K562 (cell line): ENCODE results near the gene ZBTB8A.

ENCODE experiments used
- EZH2 ChIP-seq: IDR thresholded peaks from 2 replicates; pipeline ENCODE4 v1.6.1; 2012; ENCODE audit warnings: low read depth, mild to moderate bottlenecking, inconsistent platforms, low read length, borderline replicate concordance
- KAT2B ChIP-seq: IDR thresholded peaks from one replicate; pipeline ENCODE4 v1.6.1; 2012; ENCODE audit warnings: low read depth, mild to moderate bottlenecking, control low read depth, inconsistent platforms, low read length, moderate library complexity
- SP1 ChIP-seq: sonication (generic); formaldehyde crosslinking; IDR thresholded peaks from 2 replicates; pipeline ENCODE4 v1.8.1; 2022; ENCODE audit warnings: mild to moderate bottlenecking, missing genetic modification reagents
- STAT6 ChIP-seq: sonication (generic); formaldehyde crosslinking; IDR thresholded peaks from 2 replicates; pipeline ENCODE4 v1.8.1; 2023; ENCODE audit warnings: mild to moderate bottlenecking, missing genetic modification reagents

- TF ChIP-seq STAT6 (CRISPR knock-in tag): no peak
- TF ChIP-seq SP1: no peak
- no peak for TF ChIP-seq KAT2B
- TF ChIP-seq EZH2: no peak
Observed at GRCh38 chr1:32622806-32623681, 83.8 kb downstream of the ZBTB8A start.
